ENCODE data around the gene PLEKHA1.

PLEKHA1 gene

DNA sequence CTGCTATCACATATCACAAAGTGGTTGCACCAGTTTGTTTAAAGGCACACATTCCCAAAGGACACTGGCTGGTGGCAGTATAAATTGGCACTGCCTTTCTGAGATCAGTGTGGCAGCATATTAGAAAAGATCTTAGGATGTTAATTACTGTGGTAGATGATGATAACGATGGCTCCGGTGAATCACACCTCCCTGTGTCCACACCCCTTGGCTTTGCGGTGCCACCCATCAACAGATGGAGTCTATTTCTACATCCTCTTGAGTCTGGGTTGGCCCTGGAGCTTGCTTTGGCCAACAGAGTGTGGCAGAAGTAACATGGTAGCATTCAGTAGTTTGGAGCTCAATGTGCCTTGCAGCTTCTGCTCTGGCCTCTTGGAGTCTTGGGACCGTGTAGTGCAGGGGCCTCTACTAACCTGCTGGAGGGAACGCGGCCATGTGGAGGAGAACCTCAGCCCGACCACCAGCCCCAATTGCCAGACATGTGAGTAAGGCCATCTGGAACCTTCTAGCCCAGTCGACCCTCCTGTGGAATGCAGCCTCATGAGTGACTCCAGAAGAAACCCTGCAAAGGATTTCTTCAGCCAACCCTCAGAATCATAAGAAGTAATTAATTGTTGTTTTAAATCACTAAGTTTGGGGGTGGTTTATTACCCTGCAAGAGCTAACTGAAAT, 27.2 kb upstream of the PLEKHA1 start:
- no peak for DNase-seq

DNA sequence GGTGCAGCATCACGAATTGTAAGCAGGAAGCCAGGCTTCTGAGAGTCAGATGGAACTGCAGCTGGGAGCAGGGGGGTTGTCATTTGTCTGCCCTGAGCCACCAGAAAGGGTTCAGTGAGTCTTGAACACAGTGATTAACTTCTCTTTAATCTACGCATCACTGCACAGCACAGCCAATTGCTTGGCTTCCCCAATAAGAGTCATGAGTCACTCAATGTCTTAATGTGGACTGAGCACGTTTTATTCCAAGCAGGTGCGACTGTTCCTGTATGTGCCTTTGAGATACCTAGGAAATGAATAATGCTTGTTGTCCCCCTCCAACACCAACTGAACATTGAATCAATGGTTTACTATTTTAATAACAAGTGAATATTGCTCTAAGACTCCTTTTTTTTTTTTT, 26.0 kb upstream of the PLEKHA1 start:
- DNase-seq = no peak

DNA sequence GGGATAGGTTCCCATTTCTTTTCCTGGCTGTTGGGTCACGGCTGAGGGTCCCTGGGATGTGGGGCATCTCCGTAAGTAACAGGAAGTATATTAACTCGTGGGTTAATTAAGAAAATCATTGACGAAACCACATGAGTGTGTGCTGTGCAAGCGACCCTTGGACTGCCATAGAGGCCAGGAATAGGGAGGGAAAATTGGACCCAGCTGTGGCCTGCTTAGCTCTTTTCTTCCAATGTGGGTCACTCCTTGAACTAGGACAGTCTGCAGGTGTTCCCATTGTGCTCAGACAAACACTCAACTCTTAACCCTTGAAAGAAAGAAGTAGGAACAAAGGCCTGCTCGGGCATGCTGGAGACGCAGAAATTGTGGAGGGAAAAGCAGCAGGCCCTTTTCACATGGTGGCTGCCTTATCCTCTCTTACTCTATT, 25.6 kb upstream of the PLEKHA1 start:
- no peak for DNase-seq

GRCh38 chr10:122349758-122350369, 24.6 kb upstream of the PLEKHA1 start:
- no peak for DNase-seq

DNA sequence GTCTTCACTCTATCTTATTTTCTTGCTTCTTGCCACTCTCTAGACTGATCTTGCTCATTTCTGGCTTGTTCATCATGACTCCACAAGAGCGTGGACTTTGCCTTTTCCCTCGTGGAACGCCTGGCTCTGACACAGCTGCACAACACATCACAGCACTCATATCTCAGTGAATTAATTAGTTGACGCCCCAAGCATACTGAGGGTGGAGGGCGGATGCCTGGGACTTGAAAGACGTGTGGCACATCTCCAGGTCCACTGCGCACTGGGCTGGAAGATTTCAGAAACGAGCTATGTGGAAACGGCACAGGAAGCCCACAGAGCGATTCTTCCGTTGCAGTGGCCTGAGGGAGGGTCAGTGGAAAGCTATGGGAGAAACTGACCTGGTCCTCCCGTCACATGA, 23.6 kb upstream of the PLEKHA1 start:
- no peak for DNase-seq

DNA sequence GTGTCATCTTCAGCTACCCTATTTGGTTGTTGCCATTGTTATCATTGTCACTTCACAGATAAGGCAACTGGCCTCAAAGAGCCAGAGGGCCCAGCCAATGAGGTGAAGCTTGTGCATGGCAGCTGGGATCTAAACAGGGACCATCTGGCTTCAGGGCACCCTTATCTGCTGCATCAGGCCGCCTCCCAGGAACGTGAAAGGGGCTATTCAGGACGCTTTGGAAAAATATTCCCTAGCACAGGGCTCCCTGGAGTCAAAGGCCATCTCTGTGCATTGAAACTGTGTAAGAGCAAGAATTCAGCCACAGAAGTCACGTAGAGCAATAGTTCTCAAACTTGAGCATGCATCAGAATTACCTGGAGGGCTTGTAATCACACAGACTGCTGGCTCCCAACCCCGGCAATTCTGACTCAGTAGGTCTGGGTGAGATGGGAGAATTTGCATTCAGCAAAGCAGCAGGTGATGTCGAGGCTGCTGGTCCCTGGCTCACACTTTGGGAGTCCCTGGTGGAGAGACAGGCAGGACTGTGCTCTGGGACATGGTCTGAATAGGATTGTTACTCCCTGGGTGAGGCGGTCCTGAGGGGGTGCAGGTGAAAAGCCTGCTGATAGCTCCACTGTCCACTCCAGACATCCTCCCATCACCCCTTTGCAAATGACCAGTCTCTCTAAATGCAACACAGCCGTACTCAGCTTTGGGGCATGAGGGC, 21.5 kb upstream of the PLEKHA1 start:
- DNase-seq = no peak

- no peak for DNase-seq
Observed at GRCh38 chr10:122354383-122354782, 20.1 kb upstream of the PLEKHA1 start.

- no peak for DNase-seq
Observed at GRCh38 chr10:122357685-122358084, 16.8 kb upstream of the PLEKHA1 start.

- DNase-seq = no peak
Observed at GRCh38 chr10:122359621-122360020, 14.9 kb upstream of the PLEKHA1 start.

GRCh38 chr10:122361046-122361445, 13.5 kb upstream of the PLEKHA1 start:
- DNase-seq = no peak

DNA sequence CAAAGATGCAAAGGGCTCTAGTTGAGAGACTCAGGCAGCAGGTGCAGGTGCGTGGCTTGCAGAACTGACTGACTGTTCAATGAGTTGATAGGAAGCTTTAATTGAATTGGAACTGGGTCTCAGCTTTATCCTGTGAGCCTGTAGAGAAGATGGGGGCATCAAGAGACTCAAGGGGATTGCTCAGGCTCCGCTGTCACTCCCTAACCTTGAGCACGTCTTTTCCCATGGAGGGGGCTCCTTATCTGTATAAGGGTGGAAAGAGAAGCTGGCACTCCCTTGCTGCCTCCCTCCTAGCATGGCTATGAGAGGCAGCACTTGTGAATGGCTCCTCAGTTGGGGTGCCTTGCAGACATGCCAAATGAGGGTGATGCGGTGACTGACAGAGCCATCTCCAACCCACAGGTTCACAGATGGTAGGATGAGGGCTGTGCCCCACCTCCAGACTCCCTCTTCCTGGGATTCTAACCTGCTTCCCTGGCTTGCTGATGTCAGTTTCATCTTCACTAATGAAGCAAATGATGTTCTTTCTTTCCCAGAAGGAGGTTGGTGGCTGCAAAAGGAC, 12.4 kb upstream of the PLEKHA1 start:
- DNase-seq = no peak

DNA sequence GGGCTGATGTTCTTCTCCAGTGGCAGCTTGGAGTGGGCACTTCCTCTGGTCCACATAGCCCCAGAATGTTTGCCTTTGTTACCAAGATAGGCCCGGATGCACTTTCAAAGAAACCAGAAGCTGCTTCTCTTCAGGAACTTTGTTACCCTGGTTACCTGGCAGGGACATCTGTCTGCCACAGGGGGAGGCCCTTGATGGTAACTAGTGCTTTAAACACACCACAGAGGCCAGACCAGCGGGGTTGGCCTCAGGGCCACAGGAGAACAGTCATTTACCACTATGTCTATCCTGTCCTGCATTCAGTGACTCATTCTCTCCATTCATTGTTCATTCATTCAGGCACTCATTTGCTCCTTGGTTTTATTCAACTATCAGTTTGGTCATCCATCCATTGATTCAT, 11.9 kb upstream of the PLEKHA1 start:
- no peak for DNase-seq

GRCh38 chr10:122363311-122363710, 11.2 kb upstream of the PLEKHA1 start:
- no peak for DNase-seq

- no peak for DNase-seq
Observed at GRCh38 chr10:122363722-122364463, 10.6 kb upstream of the PLEKHA1 start.

- no peak for DNase-seq
Observed at GRCh38 chr10:122368502-122369254, 5.8 kb upstream of the PLEKHA1 start.

GRCh38 chr10:122373108-122373507, 1.4 kb upstream of the PLEKHA1 start:
- no peak for DNase-seq

DNA sequence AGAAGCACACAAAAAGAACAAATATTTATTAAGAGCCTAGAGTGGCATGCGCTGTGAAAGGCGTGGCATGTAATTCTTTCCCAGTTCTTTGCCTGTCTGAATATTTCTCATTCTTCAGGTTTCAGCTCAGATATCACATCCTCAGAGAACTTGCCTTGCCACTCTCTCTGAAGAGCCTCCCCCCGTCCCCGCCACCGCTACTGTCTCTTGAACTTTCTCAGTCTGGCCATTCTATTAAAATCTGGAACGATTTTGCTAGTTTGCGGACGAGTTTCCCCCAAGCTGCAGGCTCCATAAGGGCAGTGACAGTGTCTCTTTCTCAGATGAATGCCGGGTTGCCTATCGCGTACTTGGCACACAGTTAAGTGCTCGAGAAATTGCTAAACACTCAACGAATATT, 787 bp upstream of the PLEKHA1 start:
- no peak for DNase-seq

- peak; percentile 67 for DNase-seq
Observed at GRCh38 chr10:122374859-122375678, 561 bp downstream of the PLEKHA1 start.

GRCh38 chr10:122375679-122376160, 1.2 kb downstream of the PLEKHA1 start:
- no peak for DNase-seq

DNA sequence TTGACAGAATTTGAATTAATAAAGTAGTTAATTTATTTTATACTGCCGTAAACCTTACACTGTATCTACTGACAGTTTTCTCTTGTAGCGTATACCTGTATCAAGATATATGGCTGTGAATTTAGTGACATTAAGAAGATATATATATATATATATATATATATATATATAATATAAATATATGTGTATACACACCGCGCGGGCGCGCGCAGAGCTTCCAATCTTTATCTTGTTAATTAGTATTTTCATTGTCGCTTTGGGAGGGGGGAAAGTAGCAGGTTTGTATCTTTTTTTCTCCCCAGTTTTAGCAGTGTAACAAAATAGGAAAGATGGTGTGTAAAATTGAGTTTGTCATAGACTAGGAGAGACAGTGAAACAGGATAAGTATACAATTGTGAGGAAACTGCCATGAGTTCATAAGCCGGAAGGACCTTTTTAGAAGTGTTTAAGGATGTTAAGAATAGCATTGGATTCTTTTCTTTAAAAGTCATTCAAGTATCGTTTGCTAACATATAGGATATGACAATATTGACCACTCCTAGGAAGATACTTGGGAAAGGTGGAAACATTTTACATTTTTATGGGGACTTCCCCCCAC, 2.0 kb downstream of the PLEKHA1 start:
- DNase-seq = no peak

- peak; percentile 7 for DNase-seq
Observed at GRCh38 chr10:122379041-122379440, 4.5 kb downstream of the PLEKHA1 start.
